Caco-2 (cell line): ENCODE data around the gene SLC7A8. TPM values are rescaled to one million over a fixed set of nuclear protein-coding genes. Genes with fewer than 3 reads are reported as not detected.

Experiments used
- BruUV-seq: library from RNA; stranded (reverse); fragments of 400-500 nt; replicated peaks from 2 replicates; lab custom pipeline; 2021; lab: Mats Ljungman, UMichigan
- CTCF ChIA-PET: fragments of 300-600 bp; sonication (Branson Sonifier 250); formaldehyde crosslinking; loops from one replicate; lab custom pipeline; 2022; ENCODE audit warnings: antibody characterized with exemption; lab: Charles Lee
- POLR2A ChIA-PET: fragments of 300-600 bp; sonication (Branson Sonifier 250); formaldehyde crosslinking; loops from one replicate; lab custom pipeline; 2022; ENCODE audit warnings: antibody characterized with exemption; lab: Charles Lee
- DNase-seq, 2 experiments: peaks; one replicate each; pipeline versions ENCODE4 v3.0.0 to v3.0.0-alpha.2; 2020 to 2022
- H3K27me3 ChIP-seq: replicated peaks from 2 replicates; pipeline ENCODE4 v1.6.0; 2011; ENCODE audit warnings: low read length; ENCODE audit not compliant: control insufficient read depth, insufficient read depth
- H3K36me3 ChIP-seq: 2 replicates; pipeline ENCODE4 v1.5.1; 2011; ENCODE audit warnings: low read length; ENCODE audit not compliant: control insufficient read depth, insufficient read depth
- H3K4me1 ChIP-seq: fragments of 250-450 bp; sonication (Bioruptor Pico); 2 replicates; pipeline ENCODE4 v1.5.1; 2020; ENCODE audit warnings: mild to moderate bottlenecking
- H3K4me3 ChIP-seq: 2 replicates; pipeline ENCODE4 v1.5.1; 2011; ENCODE audit warnings: low read depth, mild to moderate bottlenecking, control low read depth, low read length
- H3K9me3 ChIP-seq: fragments of 250-450 bp; sonication (Bioruptor Pico); 2 replicates; pipeline ENCODE4 v1.5.1; 2020; ENCODE audit warnings: mild to moderate bottlenecking, moderate library complexity
- H3K27ac Mint-ChIP-seq: one replicate; pipeline ENCODE4 v1.8.0; 2022; ENCODE audit warnings: mixed read lengths; ENCODE audit not compliant: unreplicated experiment
- H3K27me3 Mint-ChIP-seq: one replicate; pipeline ENCODE4 v1.8.0; 2022; ENCODE audit warnings: mixed read lengths; ENCODE audit not compliant: insufficient read depth, unreplicated experiment
- H3K36me3 Mint-ChIP-seq: one replicate; pipeline ENCODE4 v1.8.0; 2022; ENCODE audit warnings: mild to moderate bottlenecking, mixed read lengths; ENCODE audit not compliant: insufficient read depth, unreplicated experiment
- H3K4me1 Mint-ChIP-seq: one replicate; pipeline ENCODE4 v1.8.0; 2022; ENCODE audit warnings: low read depth, mixed read lengths; ENCODE audit not compliant: unreplicated experiment
- H3K4me3 Mint-ChIP-seq: one replicate; pipeline ENCODE4 v1.8.0; 2022; ENCODE audit warnings: mild to moderate bottlenecking, moderate library complexity, mixed read lengths; ENCODE audit not compliant: unreplicated experiment
- H3K9me3 Mint-ChIP-seq: one replicate; pipeline ENCODE4 v1.8.0; 2022; ENCODE audit warnings: mixed read lengths; ENCODE audit not compliant: unreplicated experiment
- CTCF ChIP-seq, 2 experiments: fragments of 200-600 bp in 1 of 2; IDR thresholded peaks; 1 replicate in 1 of 2; 2 replicates in 1 of 2; pipeline versions ENCODE4 v1.5.1 to v1.8.0; 2011 to 2022; ENCODE audit warnings: antibody characterized with exemption in 1 of 2, control low read depth in 1 of 2, inconsistent platforms in 1 of 2, low read depth in 1 of 2, low read length in 1 of 2, mild to moderate bottlenecking in 1 of 2, moderate library complexity in 1 of 2; ENCODE audit not compliant: insufficient read depth in 1 of 2, severe bottlenecking in 1 of 2, unreplicated experiment in 1 of 2
- intact Hi-C: fragments of 100-400 bp; cut with micrococcal nuclease; formaldehyde crosslinking; loops from one replicate; pipeline ENCODE4 v1.10.0; 2022; ENCODE audit not compliant: unreplicated experiment
- total RNA-seq: library from RNA; stranded (reverse); gene quantifications from 2 replicates; pipeline ENCODE4 v1.2.3, GENCODE V29; 2022

Gene SLC7A8
- total RNA-seq, 1 experiment from 2014 or later: 26.9 TPM

GRCh38 chr14:23181946-23182345, 1.5 kb downstream of the SLC7A8 start:
- intact Hi-C loops: loop anchor here (2.0 kb wide), 1 partner anchor 35 kb away; no protein-coding TSS in a partner anchor
- BruUV-seq: no TSS peak
- TF ChIP-seq CTCF (IDR thresholded peaks at IDR 0.05; ENCODE audit: insufficient read depth in 1 of 2, low read depth in 1 of 2, low read length in 1 of 2, severe bottlenecking in 1 of 2, unreplicated experiment in 1 of 2): no peak
- CTCF ChIA-PET: interaction anchor here (0.8 to 10.6 kb wide), 2 partner anchors 35 to 62 kb away, joined by 3 to 176 read pairs; partner anchors contain the start of gene CEBPE
- no peaks in the 10 kb centered on the region for H3K27me3 Mint-ChIP-seq
- no peak overlapping the region for H3K27ac Mint-ChIP-seq
- H3K4me1 Mint-ChIP-seq: peaks cover 9% of the 10 kb centered on the region
- no peak overlapping the region for H3K4me3 Mint-ChIP-seq
- Histone ChIP-seq H3K27me3 (no peaks in the 10 kb centered on the region), H3K9me3 (no peaks in the 10 kb centered on the region), H3K36me3 (no peaks in the 10 kb centered on the region), H3K4me3 (peak overlapping the region; percentile 54), H3K4me1 (peaks cover 23% of the 10 kb centered on the region)
- POLR2A ChIA-PET: no interaction called here
- no peaks in the 10 kb centered on the region for H3K36me3 Mint-ChIP-seq
- no peaks in the 10 kb centered on the region for H3K9me3 Mint-ChIP-seq
- DNase-seq: no peak

GRCh38 chr14:23181453-23181852, 2.0 kb downstream of the SLC7A8 start:
- ChIA-PET CTCF (interaction anchor here (0.6 to 10.6 kb wide), 3 partner anchors 35 to 103 kb away, joined by 3 to 176 read pairs (median 3); partner anchors contain the start of gene CEBPE), POLR2A (interaction anchor here (0.7 kb wide), 1 partner anchor 87 kb away, joined by 3 read pairs; the partner anchor contains the start of gene ACIN1)
- Mint-ChIP-seq H3K36me3 (no peaks in the 10 kb centered on the region), H3K27ac (no peak overlapping the region), H3K4me3 (no peak overlapping the region), H3K4me1 (peaks cover 7% of the 10 kb centered on the region), H3K27me3 (no peaks in the 10 kb centered on the region), H3K9me3 (no peaks in the 10 kb centered on the region)
- Histone ChIP-seq H3K9me3 (no peaks in the 10 kb centered on the region), H3K27me3 (no peaks in the 10 kb centered on the region), H3K36me3 (no peaks in the 10 kb centered on the region), H3K4me1 (peaks cover 25% of the 10 kb centered on the region), H3K4me3 (no peak overlapping the region)
- no TSS peak for BruUV-seq
- DNase-seq: no peak
- no peak for TF ChIP-seq CTCF (IDR thresholded peaks at IDR 0.05; ENCODE audit: insufficient read depth in 1 of 2, low read depth in 1 of 2, low read length in 1 of 2, severe bottlenecking in 1 of 2, unreplicated experiment in 1 of 2)
- intact Hi-C loops: no loop called here

GRCh38 chr14:23177181-23177580, 6.3 kb downstream of the SLC7A8 start:
- Histone ChIP-seq H3K4me1 (peaks cover 62% of the 10 kb centered on the region), H3K27me3 (no peaks in the 10 kb centered on the region), H3K9me3 (no peaks in the 10 kb centered on the region), H3K36me3 (no peaks in the 10 kb centered on the region), H3K4me3 (no peak overlapping the region)
- H3K27ac Mint-ChIP-seq: no peak overlapping the region
- no peak overlapping the region for H3K4me3 Mint-ChIP-seq
- peaks cover 6% of the 10 kb centered on the region for H3K36me3 Mint-ChIP-seq
- intact Hi-C loops: no loop called here
- no peak for TF ChIP-seq CTCF (IDR thresholded peaks at IDR 0.05; ENCODE audit: insufficient read depth in 1 of 2, low read depth in 1 of 2, low read length in 1 of 2, severe bottlenecking in 1 of 2, unreplicated experiment in 1 of 2)
- H3K27me3 Mint-ChIP-seq: no peaks in the 10 kb centered on the region
- POLR2A ChIA-PET: interaction anchor here (0.6 kb wide), 2 partner anchors 170 to 1076 kb away, joined by 3 to 4 read pairs; no protein-coding TSS in a partner anchor
- DNase-seq: peak; percentile 38 to 50
- H3K4me1 Mint-ChIP-seq: peaks cover 32% of the 10 kb centered on the region
- CTCF ChIA-PET: interaction anchor here (0.6 to 2.0 kb wide), 2 partner anchors 56 to 108 kb away, joined by 3 to 21 read pairs; no protein-coding TSS in a partner anchor
- H3K9me3 Mint-ChIP-seq: no peaks in the 10 kb centered on the region
- BruUV-seq: no TSS peak
